Keratinocyte (primary cell): Measurements from ENCODE around the gene TCERG1L.

ENCODE experiments used
- CTCF ChIP-seq, 3 experiments: IDR thresholded peaks in 1 of 3; conservative IDR thresholded peaks in 1 of 3; optimal IDR thresholded peaks in 1 of 3; 2 replicates in 2 of 3; 3 replicates in 1 of 3; pipeline versions ENCODE3 to v1.5.1; 2011; ENCODE audit warnings: low read length in 3 of 3, mild to moderate bottlenecking in 3 of 3, moderate library complexity in 2 of 3, control low read depth in 1 of 3, inconsistent platforms in 1 of 3; ENCODE audit not compliant: insufficient read depth in 2 of 3; ENCODE audit errors: extremely low read depth in 1 of 3
- EZH2 ChIP-seq: IDR thresholded peaks from one replicate; pipeline ENCODE4 v1.6.1; 2012; ENCODE audit warnings: inconsistent platforms, mild to moderate bottlenecking, low read length, moderate library complexity

- TF ChIP-seq CTCF (optimal IDR thresholded peaks at IDR 0.05 in 1 of 3, IDR thresholded peaks at IDR 0.05 in 1 of 3, conservative IDR thresholded peaks at IDR 0.05 in 1 of 3; ENCODE audit: extremely low read depth in 1 of 3, insufficient read depth in 2 of 3, low read length in 3 of 3), result no peak
- TF ChIP-seq EZH2, result no peak
Observed at GRCh38 chr10:131219955-131220489, 91.5 kb downstream of the TCERG1L start.
